Upper lobe of left lung (tissue), 4 donors: Measurements from ENCODE around the gene CEP97.

Source experiments
- CTCF ChIP-seq, 6 experiments: fragments of 450-650 bp in 4 of 6; fragments of 200-600 bp in 2 of 6; sonication (generic) in 2 of 6; IDR thresholded peaks; one replicate each; pipeline ENCODE4 v1.5.1; 2016 to 2019; ENCODE audit warnings: antibody characterized with exemption in 6 of 6
- POLR2AphosphoS5 ChIP-seq, 2 donors: sonication (generic); formaldehyde crosslinking; IDR thresholded peaks; one replicate each; pipeline ENCODE4 v1.5.1; 2017; ENCODE audit warnings: antibody characterized with exemption in 2 of 2

- TF ChIP-seq CTCF (IDR thresholded peaks at IDR 0.05) (no peak), POLR2AphosphoS5 (IDR thresholded peaks at IDR 0.05) (no peak)
Observed at GRCh38 chr3:101720851-101721840, 3.3 kb upstream of the CEP97 start.
